RWPE1 (cell line): ENCODE data around the gene SIGLEC7.
"Not testable (repeated sequence)": the region's sequence is repeated elsewhere in the genome, so short reads cannot be mapped to it uniquely, and the experiment has no call there.

Experiments
- CTCF ChIA-PET: fragments of 350-600 bp; sonication (Branson Sonifier 250); formaldehyde crosslinking; extraction: SDS; loops from one replicate; lab custom pipeline; 2021; lab: Yijun Ruan, JAX
- POLR2A ChIA-PET: fragments of 400-600 bp; formaldehyde crosslinking; extraction: SDS; loops from one replicate; lab custom pipeline; 2020; ENCODE audit warnings: antibody characterized with exemption; ENCODE audit not compliant: low non-redundant PET; lab: Yijun Ruan, JAX
- DNase-seq: peaks from one replicate; pipeline ENCODE4 v3.0.0; 2012; ENCODE audit warnings: low spot score
- H3K27ac ChIP-seq: fragments of 450-650 bp; 2 replicates; pipeline ENCODE4 v1.5.1; 2017
- TF ChIP-seq, protein P1 (sequence below): fragments of 450-650 bp; conservative IDR thresholded peaks from 2 replicates; pipeline ENCODE4 v1.5.1; 2017; ENCODE audit warnings: low read depth, mild to moderate bottlenecking

Gene SIGLEC7

DNA sequence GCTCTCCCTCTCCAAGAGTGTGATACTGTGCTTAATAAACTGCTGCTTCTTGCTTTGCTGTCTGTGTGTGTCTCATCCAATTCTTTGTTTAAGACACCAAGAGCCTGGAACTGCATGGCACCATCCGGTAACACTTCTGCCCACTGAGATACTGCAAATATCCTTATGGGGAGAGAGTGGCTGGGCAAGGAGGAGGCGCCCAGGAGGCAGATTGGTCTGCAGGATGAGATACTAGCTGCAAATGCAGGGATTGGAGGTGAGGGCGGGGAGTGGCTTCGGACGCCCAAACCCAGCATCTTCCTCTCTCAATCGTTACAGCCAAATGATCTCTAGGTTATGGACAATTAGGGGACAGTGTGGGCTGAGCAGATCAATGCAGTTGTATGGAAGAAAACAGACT lies 1.7 kb upstream of the SIGLEC7 start:
- POLR2A ChIA-PET, result no interaction called here
- DNase-seq, result no peak
- CTCF ChIA-PET, result interaction anchor here (0.7 kb wide), 1 partner anchor 28 kb away, joined by 3 read pairs; no protein-coding TSS in a partner anchor
- no peak overlapping the region for H3K27ac ChIP-seq
- TF ChIP-seq, protein P1, sequence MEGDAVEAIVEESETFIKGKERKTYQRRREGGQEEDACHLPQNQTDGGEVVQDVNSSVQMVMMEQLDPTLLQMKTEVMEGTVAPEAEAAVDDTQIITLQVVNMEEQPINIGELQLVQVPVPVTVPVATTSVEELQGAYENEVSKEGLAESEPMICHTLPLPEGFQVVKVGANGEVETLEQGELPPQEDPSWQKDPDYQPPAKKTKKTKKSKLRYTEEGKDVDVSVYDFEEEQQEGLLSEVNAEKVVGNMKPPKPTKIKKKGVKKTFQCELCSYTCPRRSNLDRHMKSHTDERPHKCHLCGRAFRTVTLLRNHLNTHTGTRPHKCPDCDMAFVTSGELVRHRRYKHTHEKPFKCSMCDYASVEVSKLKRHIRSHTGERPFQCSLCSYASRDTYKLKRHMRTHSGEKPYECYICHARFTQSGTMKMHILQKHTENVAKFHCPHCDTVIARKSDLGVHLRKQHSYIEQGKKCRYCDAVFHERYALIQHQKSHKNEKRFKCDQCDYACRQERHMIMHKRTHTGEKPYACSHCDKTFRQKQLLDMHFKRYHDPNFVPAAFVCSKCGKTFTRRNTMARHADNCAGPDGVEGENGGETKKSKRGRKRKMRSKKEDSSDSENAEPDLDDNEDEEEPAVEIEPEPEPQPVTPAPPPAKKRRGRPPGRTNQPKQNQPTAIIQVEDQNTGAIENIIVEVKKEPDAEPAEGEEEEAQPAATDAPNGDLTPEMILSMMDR, result no peak

DNA sequence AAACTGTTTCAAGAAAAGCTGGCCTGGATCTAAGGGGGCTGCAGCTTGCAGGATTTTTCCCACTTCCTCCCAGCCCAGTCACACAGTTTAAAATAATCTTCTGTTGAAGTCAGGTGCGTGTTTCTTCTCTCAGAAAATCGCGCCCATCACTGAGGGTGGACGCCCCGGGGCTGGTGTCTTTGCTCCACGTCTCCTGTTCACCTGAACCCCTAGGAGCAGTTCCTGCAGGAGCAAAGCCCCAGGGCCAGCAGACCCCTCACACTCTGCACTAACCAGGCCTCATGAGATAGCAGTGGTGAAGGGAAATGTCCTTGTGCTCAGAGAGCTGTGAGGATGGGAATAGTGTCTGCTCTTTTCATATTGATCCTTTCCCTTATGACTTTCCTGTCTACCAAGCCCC lies 920 bp upstream of the SIGLEC7 start:
- ChIA-PET CTCF (no interaction called here), POLR2A (no interaction called here)
- DNase-seq, result no peak

DNA sequence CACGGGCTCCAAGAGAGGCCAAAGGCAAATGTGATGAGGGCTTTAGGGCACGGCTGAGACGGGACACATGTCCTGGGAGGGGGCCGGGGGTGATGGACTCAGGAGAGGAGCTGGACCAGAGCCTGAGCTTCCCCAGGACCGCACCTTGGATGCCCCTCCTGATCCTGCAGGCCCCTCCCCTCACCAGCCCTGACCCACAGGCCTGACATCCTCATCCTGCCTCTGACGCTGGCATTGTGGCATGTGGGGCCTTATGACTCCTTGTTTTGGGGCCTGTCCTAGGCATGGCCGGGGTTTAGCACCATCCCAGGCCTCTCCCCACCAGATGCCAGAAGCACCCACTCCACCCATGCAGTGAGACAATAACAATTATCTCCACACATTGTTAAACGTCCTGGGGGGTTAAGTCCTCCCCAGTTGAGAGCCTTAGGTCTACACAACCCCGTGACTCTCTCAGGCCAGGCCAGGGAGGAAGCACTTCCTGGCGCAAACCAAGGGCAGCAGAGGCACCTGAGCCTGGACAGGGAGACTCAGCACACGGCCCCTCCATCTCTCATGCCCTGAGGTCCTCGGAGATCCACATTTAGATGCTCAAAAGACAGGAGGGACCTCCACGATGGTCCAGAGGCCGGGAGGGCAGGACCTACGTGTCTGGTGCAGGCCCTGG lies 841 bp downstream of the SIGLEC7 start:
- H3K27ac ChIP-seq, POLR2A ChIA-PET, DNase-seq: not testable (repeated sequence)
- CTCF ChIA-PET, result interaction anchor here (0.5 kb wide), 1 partner anchor 17 kb away, joined by 3 read pairs; no protein-coding TSS in a partner anchor

More for the DNA sequence above, 920 bp upstream of the SIGLEC7 start:
- H3K27ac ChIP-seq, result no peak overlapping the region
- TF ChIP-seq, protein P1, result no peak

DNA sequence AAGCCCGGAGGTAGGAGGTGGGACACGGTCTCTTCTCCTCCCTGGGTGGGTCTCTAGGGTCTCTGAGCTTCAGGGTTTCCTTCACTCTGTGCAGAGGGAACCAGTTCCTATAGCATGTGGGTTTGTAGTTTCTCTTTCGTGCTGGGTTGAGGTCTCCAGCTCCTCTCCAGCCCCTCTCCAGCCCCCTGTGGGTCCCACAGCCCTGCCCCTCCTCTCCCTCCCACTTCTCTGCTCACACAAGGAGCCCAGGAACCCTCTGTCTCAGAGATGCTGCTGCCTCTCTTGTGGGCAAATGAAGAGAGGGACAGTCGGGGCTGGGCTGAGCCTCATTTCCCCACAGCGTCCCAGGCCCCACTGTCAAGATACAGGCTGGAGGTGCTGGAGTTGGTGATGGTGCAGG lies 1.4 kb downstream of the SIGLEC7 start:
- ChIA-PET POLR2A (no interaction called here), CTCF (interaction anchor here (0.5 kb wide), 1 partner anchor 17 kb away, joined by 3 read pairs; no protein-coding TSS in a partner anchor)
- DNase-seq, result no peak
- no peak overlapping the region for H3K27ac ChIP-seq
- TF ChIP-seq, protein P1, result no peak

DNA sequence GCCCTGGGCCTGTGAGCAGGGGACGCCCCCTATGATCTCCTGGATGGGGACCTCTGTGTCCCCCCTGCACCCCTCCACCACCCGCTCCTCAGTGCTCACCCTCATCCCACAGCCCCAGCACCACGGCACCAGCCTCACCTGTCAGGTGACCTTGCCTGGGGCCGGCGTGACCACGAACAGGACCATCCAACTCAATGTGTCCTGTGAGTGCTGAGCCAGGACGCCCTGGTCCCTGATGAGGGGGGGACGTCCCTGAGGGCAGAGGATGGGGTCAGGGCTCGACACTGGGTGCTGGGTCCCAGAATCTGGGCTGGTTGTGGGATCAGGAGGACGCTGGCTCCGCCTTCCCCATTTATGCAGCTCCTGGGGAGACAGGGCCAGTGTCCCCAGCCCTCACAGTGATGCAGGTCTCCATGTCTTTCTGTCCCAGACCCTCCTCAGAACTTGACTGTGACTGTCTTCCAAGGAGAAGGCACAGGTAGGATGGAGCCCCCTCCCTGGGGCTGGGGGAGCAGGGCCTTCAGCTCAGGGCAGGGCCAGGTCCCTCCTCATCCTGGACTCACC lies 2.5 kb downstream of the SIGLEC7 start:
- POLR2A ChIA-PET, result no interaction called here
- TF ChIP-seq, protein P1, result no peak
- CTCF ChIA-PET, result no interaction called here
- DNase-seq, result no peak
- H3K27ac ChIP-seq, result no peak overlapping the region

DNA sequence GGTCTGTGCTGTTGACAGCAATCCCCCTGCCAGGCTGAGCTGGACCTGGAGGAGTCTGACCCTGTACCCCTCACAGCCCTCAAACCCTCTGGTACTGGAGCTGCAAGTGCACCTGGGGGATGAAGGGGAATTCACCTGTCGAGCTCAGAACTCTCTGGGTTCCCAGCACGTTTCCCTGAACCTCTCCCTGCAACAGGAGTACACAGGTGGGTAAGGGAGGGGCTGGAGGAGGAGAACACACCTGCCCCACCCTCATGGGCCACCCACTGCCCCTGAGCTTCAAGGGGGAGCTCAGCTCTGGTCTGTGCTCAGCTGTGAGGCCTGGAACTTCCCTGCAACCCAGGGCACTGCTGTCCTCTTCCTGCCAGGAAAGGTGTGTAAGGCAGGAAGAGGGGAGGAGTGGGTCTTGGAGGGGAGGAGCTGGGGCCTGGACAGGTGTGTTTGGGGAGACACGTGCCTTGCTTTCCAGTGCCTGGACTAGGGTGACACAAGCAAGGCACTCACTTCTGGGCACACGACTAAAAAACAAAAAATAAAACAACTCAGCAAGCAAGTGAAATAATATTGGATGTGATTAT lies 3.9 kb downstream of the SIGLEC7 start:
- ChIA-PET POLR2A (no interaction called here), CTCF (no interaction called here)
- H3K27ac ChIP-seq, result no peak overlapping the region
- TF ChIP-seq, protein P1, result no peak
- DNase-seq, result no peak

DNA sequence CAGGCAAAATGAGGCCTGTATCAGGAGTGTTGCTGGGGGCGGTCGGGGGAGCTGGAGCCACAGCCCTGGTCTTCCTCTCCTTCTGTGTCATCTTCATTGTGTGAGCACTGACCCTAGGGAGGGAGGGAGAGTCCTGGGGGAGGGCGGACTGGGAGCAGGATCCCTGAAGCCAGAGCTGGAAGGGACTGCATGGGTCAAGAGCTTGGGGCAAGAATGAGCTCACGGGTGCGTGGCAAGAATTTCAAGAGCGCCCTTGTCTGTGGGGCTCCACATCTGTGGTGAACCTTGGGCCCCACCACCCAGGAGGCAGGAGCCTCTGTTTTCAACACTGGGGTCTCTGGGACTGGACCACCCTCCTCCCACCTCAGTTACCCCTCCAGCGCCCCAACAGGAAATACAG lies 4.7 kb downstream of the SIGLEC7 start:
- H3K27ac ChIP-seq, result no peak overlapping the region
- no peak for DNase-seq
- ChIA-PET CTCF (no interaction called here), POLR2A (no interaction called here)
- TF ChIP-seq, protein P1, result no peak
